GM18867 (cell line): ENCODE data around the gene DRC1.

Source experiments
- ATAC-seq: cut with Tn5 transposase; IDR thresholded peaks from one replicate; pipeline ENCODE4 v1.9.1; 2021; ENCODE audit warnings: mild to moderate bottlenecking, moderate library complexity; ENCODE audit not compliant: unreplicated experiment

The DRC1 gene

DNA sequence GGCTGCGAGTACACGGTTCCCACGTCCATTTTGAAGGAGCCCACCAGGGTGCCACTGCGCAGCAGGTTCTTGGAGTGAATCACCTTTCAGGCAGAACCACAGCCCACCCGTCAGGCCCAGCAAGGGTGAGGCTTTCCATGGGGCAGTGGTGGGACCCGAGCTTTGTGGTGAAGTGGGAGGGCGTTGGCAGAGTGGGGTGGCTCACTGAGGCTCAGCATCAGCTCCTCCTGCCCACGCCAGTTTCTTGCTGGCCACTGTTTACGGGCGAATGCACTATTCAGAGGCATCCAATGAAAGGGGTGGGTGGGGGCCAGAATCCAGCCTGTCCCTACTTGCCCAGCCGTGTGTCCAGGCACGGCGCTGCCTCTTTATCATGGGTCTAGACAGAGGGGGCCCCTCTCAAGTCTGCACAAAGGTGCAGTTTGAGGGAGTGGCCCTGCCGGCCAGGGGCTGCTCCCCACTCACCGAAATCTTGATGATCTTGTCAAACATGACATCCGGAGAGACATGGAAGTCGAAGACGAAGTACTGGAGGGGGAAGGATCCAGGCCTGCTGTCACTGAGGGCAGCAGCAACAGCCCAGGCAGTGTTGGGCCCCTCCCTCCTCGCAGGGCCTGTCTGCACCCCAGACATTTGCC lies 87.6 kb downstream of the DRC1 start:
- no peak for ATAC-seq

DNA sequence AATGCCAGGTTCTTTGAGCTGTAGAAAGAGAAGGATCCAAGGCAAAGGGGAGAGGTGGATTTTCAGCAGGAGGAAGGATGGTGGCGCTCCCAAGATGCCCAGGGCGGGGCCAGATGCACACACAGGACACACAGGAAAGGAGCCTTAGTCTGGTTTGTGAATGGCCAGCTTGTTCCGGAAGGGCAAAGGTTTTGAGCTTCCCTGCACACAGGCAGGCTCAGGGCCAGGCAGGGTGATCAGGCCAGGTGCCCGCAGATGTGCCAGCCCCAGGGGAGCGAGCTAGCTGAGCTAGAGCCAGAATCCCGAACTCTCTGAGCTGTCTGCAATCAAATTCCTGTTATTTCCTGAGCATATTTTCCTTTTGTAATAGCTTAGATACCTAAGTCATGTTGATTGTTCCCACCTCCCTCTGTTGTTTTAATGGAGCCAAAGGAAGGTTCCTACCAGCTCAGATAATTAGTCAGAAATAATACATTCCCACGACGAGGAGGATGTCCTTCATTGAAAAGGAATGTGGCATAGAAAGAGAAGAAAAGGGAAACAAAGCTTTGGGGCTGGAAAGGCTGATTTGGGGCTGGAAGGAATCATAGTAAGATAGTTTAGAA lies 89.9 kb downstream of the DRC1 start:
- ATAC-seq = no peak

DNA sequence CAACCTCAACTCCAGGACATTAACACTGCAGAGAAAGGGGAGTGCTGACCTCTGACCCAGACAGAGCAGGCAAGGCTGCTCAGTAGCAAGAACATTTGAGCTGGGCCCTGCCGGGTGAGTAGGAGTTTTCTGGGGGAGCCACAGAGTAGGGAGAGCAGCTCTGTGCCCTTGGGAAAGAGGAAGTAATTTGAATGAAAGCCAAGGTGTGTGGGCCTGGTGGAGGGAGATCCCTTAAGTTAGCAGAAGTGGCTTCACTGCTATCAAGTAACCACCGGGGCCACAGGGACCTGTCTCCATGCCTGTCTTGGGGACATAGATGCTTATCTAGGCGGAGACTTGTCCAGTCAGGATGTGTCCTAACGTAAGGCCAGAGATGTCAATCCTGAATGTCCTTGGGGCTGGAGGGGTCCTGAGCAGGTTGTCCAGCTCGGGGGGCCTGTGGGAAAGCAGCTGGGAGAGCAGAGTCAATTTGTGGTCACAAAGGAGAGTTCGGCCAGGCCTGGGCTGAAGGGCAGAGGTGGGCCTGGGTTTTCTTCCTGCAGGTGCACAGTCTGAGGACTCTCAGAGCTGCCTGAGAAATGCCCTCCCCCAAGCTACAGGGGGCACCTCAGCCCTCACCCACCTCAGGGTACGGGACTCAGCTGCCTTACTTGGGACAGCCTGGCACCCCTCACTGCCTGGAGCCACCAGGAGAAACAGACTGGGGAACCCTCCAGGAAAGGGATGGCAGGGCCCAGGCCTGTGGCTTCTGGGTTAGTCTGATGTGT lies 91.2 kb downstream of the DRC1 start:
- no peak for ATAC-seq

DNA sequence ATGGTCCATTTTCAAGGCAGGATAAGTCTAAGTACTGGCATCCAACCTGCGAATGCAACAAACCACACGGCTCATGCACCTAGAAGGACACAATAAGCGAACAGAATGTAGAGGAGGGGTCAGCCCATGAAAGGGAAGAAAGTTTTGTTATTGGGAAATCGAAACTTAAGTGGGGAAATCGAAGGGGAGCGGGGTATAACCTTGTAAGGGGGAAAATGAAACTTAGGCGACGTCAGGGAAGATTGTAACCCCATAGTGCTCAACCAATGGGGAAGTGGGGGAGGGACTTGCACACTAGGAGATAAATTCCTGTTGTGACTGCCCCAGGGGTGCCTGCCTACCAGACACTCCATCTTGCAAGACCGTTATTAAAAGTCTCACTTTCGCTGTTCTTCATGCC lies 91.8 kb downstream of the DRC1 start:
- ATAC-seq = no peak

DNA sequence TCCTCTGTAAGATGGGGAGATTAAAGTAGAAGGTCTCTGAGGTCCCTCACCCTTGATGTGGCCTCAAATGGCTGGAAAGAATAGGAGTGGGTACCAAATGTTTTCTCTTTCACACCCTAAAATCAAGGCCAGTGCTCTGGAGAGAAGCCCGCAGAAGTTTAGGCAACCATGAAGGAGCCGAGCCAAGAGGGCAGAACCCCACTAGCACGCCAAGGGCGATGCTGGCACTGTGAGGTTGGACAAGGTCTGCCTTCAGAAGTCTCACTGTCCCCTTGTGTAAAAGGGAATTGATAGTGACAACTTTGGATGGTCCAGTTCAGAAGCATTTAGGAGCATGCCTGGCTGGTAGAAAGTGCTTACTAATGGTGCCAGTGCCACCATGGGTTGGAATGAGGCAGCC lies 92.5 kb downstream of the DRC1 start:
- ATAC-seq = no peak

DNA sequence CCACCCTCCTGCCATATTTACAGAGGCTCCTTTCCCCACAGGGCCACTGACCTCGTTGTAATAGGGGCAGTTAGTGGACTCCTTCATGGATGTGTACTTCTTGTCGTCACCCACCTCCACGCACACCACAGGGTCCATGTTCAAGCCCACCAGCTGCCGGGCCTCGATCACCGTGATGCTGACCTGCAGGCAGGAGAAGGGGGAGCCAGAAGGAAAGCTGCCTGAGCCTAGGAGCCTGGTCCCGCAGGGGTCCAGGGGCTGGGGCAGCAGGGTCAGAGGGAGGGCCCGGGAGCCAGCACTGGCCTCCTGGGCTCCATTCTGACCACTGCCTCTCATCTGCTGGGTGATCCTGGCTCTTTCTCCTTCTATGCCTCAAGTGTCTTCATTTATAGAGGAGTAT lies 93.2 kb downstream of the DRC1 start:
- ATAC-seq = no peak

DNA sequence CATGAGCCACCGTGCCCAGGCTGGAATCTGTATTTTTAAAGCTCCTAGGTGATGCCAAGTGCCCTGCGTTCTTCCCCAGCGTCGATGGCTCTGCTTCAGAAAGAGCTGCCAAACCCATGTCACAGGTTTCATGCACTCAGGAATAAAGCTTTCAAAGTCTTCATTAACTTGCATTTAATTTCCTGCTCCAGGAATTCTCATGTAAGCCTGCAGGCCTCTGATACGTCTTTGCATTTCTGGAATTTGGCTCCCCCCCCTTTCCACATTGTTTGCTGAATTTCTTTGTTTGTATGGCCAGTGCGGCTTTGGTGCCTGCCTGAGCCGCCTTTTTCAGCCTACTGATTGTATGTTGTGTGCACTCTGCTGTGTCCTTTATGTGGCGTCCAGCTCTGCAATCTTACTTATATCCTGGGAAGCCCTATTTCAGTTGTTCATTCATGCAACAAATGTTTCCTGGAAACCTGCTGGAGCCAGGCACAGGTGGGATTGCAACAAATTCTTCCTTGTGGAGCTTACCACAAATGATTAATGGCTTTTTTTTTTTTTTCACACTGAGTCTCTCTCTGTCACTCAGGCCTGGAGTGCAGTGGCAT lies 94.1 kb downstream of the DRC1 start:
- ATAC-seq = no peak

DNA sequence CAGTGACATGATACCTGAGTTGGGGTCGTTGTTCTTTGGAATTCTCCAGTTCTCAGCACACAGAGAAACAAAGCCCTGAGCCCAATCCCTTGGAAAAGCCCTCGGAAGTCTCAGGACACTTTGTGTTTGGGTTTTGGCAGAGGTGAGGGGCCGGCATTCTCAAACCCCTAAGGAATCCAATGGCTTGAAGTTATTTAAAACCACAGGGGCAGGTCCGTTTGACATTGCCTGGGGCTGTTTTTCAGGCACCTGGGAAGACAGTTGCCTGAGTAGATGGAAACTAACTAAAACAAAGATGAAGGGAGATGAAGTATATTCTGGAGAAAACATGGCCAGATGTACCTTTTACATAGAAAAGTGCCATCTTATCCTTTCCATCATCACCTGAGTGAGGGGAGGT lies 98.7 kb downstream of the DRC1 start:
- no peak for ATAC-seq

DNA sequence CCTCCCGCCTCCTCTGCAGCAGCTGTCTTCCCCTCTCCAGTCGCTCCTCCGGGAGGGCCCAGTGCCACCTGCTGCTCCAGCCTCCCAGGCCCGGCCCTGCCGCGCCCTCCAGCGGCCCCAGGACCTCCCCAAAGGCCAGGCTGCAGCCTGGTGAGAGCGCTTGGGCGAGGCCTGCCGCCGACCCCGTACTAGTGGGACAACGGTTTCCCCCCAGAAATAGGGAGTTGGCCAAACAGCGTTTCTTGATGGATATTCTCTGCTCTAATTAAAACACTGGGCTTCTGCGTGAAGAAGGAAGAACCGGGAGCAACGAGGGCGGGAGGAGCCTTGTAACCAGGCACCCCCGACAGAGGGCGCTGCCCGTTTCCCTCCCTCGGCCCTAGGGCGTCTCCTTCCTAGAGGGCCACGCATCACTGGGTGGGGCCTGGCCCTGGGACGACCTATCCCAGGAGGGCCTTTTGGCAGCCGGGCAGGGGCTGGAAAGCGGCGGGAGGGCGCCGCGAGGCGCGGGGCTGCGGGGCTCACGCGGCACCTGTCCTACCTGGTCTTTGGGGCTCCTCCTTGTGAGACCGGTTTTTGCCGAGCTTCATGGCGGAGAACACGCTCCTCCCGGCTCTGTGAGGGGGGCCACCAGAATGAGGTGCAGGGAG lies 101.6 kb downstream of the DRC1 start:
- ATAC-seq = peak; percentile 70

DNA sequence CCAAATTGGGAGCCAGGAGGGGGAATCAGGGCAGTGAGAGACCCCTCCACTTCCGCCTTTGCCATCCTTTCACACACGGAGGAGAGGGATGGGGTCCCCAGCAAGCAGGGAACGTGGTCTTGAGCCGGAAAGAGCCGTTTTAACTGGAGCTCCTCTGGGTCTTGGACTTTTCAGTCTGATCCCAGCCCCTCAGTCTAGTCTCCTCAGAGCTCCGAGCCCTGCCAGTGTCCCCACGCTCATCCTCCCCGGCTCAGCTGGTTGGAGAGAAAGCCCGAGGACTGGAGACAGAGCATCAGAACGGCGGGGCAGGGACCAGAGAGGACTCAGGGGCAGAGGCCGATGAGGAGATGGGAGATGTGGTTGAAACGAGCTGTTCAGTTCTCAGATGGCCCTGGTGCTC lies 102.3 kb downstream of the DRC1 start:
- ATAC-seq = no peak

DNA sequence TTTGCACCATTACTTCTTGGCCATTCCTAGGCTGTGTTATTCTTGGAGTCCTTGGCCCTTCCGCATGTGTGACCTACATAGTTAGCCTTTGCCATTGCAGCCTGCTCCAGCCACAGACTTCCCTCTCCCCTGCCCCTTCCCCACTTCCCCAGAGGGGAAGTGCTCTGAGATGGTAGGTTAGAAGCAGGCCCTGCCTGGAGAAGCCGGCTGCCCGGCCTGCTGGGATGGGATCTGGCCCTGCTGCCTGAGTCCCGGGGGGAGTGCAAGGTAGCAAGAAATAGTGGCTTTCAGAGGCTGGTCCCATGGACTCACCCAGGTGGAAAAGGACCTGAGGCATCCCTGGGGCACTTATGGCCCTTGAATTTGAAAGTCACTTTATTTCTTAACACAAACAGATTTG lies 104.6 kb downstream of the DRC1 start:
- no peak for ATAC-seq
